Activated naive CD8-positive, alpha-beta T cell treated with anti-CD3 and anti-CD28 coated beads, Interleukin-2, amount 10 ng/mL, durations not matched to agents 7 days and 5 days (primary cell): ENCODE data around the gene PLA2G4E. TPM values are rescaled to one million over a fixed set of nuclear protein-coding genes. Genes with fewer than 3 reads are reported as not detected.
A peak's percentile ranks its signal among the peaks of the same experiment; 100 is the strongest.

Experiments
- ATAC-seq: fragments of 150-1000 bp; cut with Tn5 transposase; one replicate; pipeline ENCODE4 v1.10.0; 2021; ENCODE audit warnings: low read depth, moderate library complexity
- POLR2A ChIA-PET: fragments of 350-600 bp; sonication (Branson Sonifier 250); formaldehyde crosslinking; loops from one replicate; lab custom pipeline; 2021; ENCODE audit warnings: antibody characterized with exemption; lab: Charles Lee
- DNase-seq: peaks from one replicate; pipeline ENCODE4 v3.0.0; 2021
- H3K27ac Mint-ChIP-seq: one replicate; pipeline ENCODE4 v1.8.0; 2022; ENCODE audit warnings: mild to moderate bottlenecking, mixed read lengths
- H3K27me3 Mint-ChIP-seq: one replicate; pipeline ENCODE4 v1.8.0; 2022; ENCODE audit warnings: mild to moderate bottlenecking, moderate library complexity, mixed read lengths
- H3K36me3 Mint-ChIP-seq: one replicate; pipeline ENCODE4 v1.8.0; 2021; ENCODE audit warnings: mild to moderate bottlenecking, mixed read lengths
- H3K4me1 Mint-ChIP-seq: one replicate; pipeline ENCODE4 v1.8.0; 2021; ENCODE audit warnings: mixed read lengths
- H3K4me3 Mint-ChIP-seq: one replicate; pipeline ENCODE4 v1.8.0; 2022; ENCODE audit warnings: mild to moderate bottlenecking, moderate library complexity, mixed read lengths
- H3K9me3 Mint-ChIP-seq: one replicate; pipeline ENCODE4 v1.8.0; 2021; ENCODE audit warnings: mixed read lengths
- total RNA-seq, 2 experiments: library from RNA; stranded (reverse); gene quantifications; one replicate each; pipeline ENCODE4 v1.2.3, GENCODE V29; 2021

The PLA2G4E gene
- total RNA-seq, 2 experiments from 2014 or later: not detected

DNA sequence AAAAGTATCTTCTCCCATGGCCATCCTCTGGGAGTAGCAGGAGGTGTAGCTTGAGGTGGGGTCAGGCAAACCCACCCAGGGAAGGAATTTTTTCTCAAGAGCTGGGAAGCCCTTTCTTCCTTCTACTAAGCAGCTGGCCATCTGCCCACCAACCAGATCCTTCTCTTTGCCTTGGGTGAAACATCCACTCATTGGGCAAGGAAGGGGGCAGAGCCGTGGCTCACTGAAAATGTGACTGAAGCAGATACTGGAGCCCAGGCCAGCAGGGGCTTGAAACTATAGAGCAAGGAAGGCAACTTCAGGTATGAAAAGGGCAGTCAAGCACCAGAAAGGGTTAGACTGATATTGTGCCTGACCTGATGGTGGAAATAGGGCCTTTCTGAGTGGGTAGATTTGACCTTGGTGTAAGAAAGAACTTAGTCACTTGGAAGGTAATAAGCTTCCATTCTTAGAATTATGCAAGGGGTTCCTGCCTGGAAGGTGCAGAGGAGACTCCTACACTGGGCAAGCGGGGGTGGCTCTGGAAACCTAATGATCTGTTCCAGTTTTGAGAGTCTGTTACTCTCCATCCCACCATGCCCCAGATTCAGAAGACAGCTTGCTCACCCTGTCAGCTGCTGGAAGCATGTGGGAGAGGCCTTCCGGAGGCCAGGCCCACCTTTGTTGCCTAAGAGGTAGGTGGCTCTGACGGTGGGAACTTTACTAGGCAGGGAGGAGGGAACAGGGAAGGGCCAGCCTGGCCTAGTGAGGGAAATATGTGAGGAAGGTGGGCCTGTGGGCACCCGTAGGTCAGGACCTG, 22.0 kb upstream of the PLA2G4E start:
- DNase-seq: no peak
- ATAC-seq: no peak
- Mint-ChIP-seq H3K36me3 (no peaks in the 10 kb centered on the region), H3K9me3 (no peaks in the 10 kb centered on the region), H3K27me3 (peaks cover 15% of the 10 kb centered on the region), H3K4me3 (no peak overlapping the region), H3K4me1 (peaks cover 6% of the 10 kb centered on the region), H3K27ac (no peak overlapping the region)
- POLR2A ChIA-PET: no interaction called here

DNA sequence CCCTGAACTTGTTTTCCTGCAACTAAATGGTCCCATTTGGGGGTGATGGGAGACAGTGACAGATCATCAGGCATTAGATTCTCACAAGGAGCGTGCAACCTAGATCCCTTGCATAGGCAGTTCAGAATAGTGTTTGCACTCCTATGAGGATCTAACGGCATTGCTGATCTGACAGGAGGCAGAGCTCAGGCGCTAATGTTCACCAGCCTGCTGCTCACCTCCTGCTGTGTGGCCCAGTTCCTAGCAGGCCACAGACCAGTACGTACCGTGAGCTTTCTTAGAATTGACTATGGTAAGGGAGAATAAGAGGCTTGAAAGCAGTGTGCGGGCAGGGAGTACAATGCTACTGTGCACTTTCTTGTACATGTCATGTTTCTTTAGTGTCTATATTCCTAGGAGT, 17.6 kb upstream of the PLA2G4E start:
- POLR2A ChIA-PET: no interaction called here
- Mint-ChIP-seq H3K4me3 (no peak overlapping the region), H3K36me3 (no peaks in the 10 kb centered on the region), H3K4me1 (peaks cover 5% of the 10 kb centered on the region), H3K27me3 (peaks cover 13% of the 10 kb centered on the region), H3K9me3 (no peaks in the 10 kb centered on the region), H3K27ac (no peak overlapping the region)
- DNase-seq (no peak), ATAC-seq (no peak)

DNA sequence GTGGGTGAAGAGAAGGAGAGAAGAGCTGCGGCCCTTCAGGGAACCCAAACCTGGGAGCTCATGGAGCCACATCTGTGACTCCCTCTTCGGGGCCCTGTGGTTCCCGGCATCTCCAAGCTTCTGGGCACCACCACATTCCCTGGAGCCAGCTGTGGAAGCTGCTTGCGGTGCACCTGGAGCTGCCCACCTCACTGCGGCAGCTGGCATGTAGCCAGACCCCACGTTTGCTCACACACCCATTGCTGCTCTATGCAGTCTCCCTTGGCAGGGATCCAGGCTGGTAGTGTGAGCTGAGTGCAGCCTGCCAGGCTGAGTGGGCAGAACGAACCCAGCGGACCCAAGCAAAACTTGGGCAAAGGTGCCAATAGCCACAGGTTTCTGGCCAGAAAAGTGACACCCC, 16.8 kb upstream of the PLA2G4E start:
- no peak for ATAC-seq
- no peak overlapping the region for H3K27ac Mint-ChIP-seq
- H3K4me1 Mint-ChIP-seq: peaks cover 7% of the 10 kb centered on the region
- no peaks in the 10 kb centered on the region for H3K36me3 Mint-ChIP-seq
- POLR2A ChIA-PET: no interaction called here
- H3K9me3 Mint-ChIP-seq: no peaks in the 10 kb centered on the region
- no peak overlapping the region for H3K4me3 Mint-ChIP-seq
- no peak for DNase-seq
- H3K27me3 Mint-ChIP-seq: peaks cover 13% of the 10 kb centered on the region

DNA sequence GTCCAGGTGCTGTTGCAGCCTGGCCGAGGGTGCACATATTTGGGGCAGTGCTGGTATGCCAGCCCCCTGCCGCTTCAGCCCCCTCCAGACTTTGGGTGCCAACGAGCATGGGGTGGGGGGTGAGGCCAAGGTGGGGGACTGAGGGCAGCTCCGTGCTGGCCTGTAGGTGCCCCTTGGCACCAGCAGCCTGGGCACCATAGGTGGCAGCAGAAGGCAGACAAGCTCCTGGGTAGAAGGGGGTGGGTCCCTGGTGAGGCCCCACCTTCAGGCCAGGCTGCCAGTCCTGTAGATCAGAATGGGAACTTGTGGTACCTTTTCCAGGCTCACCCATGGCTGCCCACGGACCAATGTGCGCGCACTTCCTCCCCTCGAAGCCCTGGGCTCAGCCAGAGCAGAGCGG, 16.1 kb upstream of the PLA2G4E start:
- Mint-ChIP-seq H3K36me3 (no peaks in the 10 kb centered on the region), H3K4me1 (peaks cover 7% of the 10 kb centered on the region), H3K9me3 (peaks cover under 1% of the 10 kb centered on the region), H3K4me3 (no peak overlapping the region), H3K27me3 (peaks cover 13% of the 10 kb centered on the region), H3K27ac (no peak overlapping the region)
- no peak for ATAC-seq
- POLR2A ChIA-PET: no interaction called here
- DNase-seq: no peak

DNA sequence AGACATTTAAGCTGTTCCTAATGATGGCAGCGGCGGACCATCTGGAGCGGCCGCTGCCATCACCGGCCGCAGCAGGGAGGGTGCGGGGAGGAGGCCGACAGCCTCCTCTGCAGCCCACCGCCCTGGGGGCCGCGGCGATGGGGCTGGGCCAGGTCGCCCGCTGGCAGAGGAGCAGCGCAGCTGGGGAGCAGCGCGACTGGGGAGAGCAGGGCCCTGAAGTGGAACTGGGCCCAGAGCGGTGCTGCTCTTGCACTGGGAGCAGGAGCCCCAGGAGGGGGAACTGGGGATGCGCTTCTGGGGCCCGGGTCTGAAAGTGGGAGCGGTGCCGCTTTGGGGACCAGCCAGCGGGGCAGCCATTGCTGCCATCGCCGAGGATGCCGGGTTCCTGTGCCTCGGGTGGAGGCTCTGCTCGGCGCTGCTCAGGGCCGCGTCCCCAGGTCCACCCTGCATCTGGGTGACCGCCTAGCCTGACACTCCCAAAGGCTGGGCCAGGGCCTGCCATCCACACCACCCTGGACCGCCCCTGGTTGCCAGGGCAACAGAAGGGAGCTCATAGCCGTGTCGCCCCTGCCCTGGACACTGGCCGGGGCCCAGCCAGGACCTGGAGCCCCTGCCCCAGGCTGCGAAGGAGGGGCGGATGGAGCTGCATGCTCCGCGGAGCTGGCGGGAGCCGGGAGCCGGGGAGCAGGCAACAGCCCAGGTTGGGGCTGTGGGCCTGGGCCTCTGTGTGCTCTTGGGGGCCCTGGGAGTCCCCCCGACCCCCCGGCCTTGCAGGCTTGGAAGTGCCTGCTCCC, 15.5 kb upstream of the PLA2G4E start:
- H3K36me3 Mint-ChIP-seq: no peaks in the 10 kb centered on the region
- DNase-seq: no peak
- H3K27me3 Mint-ChIP-seq: peaks cover 12% of the 10 kb centered on the region
- H3K27ac Mint-ChIP-seq: no peak overlapping the region
- POLR2A ChIA-PET: no interaction called here
- ATAC-seq: no peak
- no peak overlapping the region for H3K4me3 Mint-ChIP-seq
- peaks cover 6% of the 10 kb centered on the region for H3K9me3 Mint-ChIP-seq
- peaks cover 7% of the 10 kb centered on the region for H3K4me1 Mint-ChIP-seq

DNA sequence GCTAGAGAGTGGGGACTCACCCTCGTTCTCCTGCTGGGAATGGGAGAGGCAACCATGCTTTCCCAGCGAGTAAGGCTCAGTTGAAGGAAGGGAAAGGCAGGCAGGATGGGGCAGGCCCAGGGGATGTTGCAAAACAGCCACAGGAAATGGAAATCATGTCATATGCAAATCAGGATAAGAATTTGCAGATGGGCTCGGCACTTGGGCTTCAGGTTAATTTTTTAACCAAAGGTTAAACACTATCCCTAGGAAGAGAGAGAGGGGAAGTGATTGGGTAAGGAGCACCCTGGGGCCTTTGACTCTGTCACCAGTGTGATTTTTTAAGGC, 14.6 kb upstream of the PLA2G4E start:
- H3K4me1 Mint-ChIP-seq: peaks cover 7% of the 10 kb centered on the region
- peak overlapping the region; percentile 65 for H3K27ac Mint-ChIP-seq
- DNase-seq: no peak
- peak; percentile 54 for ATAC-seq
- H3K36me3 Mint-ChIP-seq: no peaks in the 10 kb centered on the region
- POLR2A ChIA-PET: no interaction called here
- H3K9me3 Mint-ChIP-seq: peaks cover 6% of the 10 kb centered on the region
- no peak overlapping the region for H3K4me3 Mint-ChIP-seq
- H3K27me3 Mint-ChIP-seq: peaks cover 9% of the 10 kb centered on the region

DNA sequence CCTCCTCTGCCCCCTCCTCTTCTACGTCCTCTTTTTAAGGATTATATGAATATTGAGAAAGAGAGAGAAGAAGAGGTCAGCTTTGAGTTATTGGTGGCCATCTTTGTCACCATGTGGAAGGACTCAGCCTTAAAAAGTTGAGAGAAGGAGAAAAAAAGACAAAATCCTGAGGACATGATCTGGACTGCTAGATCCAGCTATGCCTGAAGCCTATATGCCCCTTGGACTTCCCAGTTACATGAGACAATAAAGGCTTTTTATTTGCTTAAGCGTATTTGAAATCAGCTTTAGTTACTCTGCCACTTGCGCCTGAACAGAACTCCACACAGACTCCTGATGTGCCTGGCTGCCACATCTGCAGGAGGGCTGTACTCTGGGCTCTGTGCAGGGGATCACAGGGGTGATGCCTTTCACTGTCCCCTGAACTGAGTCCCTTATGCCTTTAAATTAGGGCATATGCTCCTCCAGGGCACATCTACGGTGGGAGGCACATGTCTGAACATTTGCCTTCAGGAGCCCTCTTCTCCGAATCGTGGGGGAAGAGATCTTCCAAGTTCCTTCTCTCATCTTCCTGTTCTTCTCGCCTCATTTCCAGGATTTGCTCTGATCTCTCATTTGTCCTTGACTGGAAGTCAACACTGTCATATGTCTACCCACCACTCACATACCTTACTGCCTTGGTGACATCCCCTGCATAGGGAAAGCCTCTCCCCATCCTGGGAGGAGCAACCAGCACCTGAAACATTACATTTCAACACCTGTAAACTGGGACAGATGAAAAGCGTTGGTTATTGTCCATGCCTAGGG, 14.0 kb upstream of the PLA2G4E start:
- Mint-ChIP-seq H3K4me1 (peaks cover 7% of the 10 kb centered on the region), H3K36me3 (no peaks in the 10 kb centered on the region), H3K9me3 (peaks cover 6% of the 10 kb centered on the region), H3K4me3 (no peak overlapping the region), H3K27ac (peak overlapping the region; percentile 65), H3K27me3 (peaks cover 6% of the 10 kb centered on the region)
- no peak for ATAC-seq
- DNase-seq: no peak
- POLR2A ChIA-PET: no interaction called here

DNA sequence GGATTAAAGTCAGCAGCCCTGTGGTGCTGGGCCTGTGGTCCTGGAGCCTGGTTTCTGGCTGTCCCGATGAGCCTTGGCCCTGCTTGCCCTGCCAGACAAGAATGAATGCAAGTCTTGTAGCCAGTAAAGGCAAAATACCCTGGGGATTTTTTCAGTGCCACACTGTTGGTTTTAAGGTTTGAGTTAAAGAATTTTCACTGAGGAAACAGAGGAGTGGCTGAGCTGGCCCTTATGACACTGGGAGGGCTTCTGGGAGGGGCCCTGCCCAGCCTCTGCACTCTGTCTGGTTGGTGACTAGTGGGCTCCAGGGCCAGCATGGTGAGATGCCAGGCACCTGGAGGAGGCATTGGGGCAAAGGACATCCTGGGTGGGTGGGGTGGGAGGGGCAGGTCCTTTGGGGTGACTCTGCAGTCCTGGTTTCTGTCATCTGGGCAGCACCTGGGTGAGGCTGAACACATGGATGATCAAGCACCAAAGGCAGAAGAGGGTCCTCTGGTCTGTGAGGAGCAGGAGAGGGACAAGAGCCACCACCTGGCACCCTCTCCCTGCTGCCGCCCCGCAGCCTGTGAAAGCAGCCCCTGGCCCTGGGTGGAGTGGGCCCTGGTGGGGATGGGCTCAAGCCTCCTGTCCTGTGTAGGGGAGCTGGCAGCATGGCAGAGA, 12.5 kb upstream of the PLA2G4E start:
- POLR2A ChIA-PET: no interaction called here
- Mint-ChIP-seq H3K27me3 (peaks cover 11% of the 10 kb centered on the region), H3K36me3 (no peaks in the 10 kb centered on the region), H3K4me1 (peaks cover 7% of the 10 kb centered on the region), H3K9me3 (peaks cover 6% of the 10 kb centered on the region), H3K27ac (no peak overlapping the region), H3K4me3 (no peak overlapping the region)
- ATAC-seq: no peak
- DNase-seq: no peak

DNA sequence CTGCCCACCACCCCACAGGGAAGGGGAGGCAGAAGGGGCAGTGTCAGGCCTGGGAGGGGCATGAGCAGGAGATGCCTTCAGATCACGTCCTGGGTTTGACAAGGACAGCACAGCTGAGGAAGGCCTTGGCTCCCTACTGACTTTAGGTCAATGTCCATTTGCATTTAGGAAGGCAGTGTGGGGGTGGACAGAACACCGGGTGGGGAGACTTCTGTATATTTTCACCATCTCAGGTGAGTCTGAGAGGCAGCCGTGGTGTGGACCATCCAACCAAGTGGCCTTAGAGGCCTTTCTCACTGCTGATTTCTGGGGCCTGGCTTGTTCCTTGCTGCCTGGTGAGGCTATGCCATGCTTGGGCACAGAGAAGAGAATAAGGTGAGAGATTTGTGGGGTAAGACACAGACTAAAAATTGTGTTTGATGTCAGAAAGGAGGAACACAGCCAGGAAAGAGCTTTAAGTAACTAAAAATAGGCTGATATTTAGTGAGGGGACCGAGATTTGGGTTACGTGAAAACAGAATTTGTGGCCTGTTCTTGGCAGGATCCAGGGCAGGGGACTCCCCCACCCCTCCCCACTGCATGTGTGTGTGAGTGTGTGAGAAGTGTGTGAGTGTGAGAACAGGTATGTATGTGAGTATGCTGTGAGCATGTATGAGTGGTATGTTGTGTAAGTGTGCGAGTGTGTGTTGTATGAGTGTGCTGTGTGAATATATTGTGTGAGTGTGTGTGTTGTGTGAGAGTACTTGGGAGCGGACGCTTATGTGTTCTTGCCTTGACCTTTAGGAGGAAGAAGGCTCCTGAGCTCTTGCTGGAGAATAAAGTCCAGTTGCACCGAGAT, 11.8 kb upstream of the PLA2G4E start:
- H3K4me3 Mint-ChIP-seq: no peak overlapping the region
- ATAC-seq (no peak), DNase-seq (no peak)
- peaks cover 15% of the 10 kb centered on the region for H3K27me3 Mint-ChIP-seq
- POLR2A ChIA-PET: no interaction called here
- H3K9me3 Mint-ChIP-seq: peaks cover 6% of the 10 kb centered on the region
- H3K4me1 Mint-ChIP-seq: peaks cover 7% of the 10 kb centered on the region
- no peaks in the 10 kb centered on the region for H3K36me3 Mint-ChIP-seq
- no peak overlapping the region for H3K27ac Mint-ChIP-seq

DNA sequence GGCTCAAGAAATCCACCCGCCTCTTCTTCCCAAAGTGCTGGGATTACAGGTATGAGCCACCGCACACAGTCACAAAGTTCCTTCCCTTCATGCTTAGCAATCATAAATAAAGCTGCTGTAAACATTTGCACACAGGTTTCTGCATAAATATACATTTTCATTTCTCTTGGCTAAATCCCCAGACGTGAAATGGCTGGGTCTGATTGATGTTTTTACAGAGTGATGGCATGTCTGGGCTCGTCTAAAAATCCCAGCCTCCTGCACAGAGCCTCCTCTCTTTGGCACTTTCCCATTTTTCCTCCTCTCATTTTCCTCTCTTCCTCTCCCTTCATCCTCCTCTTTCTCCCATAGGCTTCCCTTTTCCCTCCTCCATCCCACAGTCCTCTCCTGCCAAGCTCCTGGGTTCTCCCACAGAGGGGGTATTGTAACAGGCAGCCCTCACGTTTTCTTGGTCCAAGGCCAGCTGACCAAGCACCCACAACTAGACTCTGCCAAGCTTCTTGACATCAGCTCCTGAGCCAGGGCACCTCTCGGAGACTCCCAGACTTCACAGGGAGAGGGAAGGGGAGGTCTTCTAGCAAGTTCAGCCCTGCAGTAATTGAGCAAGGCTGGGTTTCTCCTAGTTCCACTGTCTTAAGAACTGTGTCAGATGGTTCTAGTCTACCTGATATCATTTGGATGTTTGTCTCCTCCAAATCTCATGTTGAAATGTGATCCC, 10.5 kb upstream of the PLA2G4E start:
- Mint-ChIP-seq H3K4me3 (no peak overlapping the region), H3K4me1 (peaks cover 7% of the 10 kb centered on the region), H3K27ac (no peak overlapping the region), H3K27me3 (peaks cover 22% of the 10 kb centered on the region), H3K36me3 (no peaks in the 10 kb centered on the region), H3K9me3 (peaks cover 6% of the 10 kb centered on the region)
- no peak for DNase-seq
- POLR2A ChIA-PET: no interaction called here
- ATAC-seq: no peak

DNA sequence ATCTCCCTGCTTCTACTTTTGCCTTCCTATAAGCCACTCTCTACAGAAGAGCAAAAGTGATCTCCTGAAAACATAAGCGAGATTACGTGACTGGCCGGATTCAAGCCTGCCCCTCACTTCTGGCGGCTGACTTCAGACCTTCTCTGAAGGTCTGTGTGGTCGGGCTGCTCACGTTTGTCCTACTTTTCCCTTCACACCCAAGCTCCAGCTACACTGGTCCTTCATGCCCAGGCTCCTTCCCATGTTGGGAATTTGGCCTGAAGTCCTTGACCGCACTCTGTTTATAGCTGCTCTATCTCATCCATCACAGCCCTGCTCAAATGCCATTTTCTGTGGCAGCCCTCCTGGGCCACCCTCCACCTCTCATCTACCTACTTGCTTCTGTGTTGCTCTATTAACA, 6.7 kb upstream of the PLA2G4E start:
- H3K27me3 Mint-ChIP-seq: peaks cover 35% of the 10 kb centered on the region
- peaks cover 6% of the 10 kb centered on the region for H3K9me3 Mint-ChIP-seq
- no peak for DNase-seq
- H3K4me1 Mint-ChIP-seq: no peaks in the 10 kb centered on the region
- no peaks in the 10 kb centered on the region for H3K36me3 Mint-ChIP-seq
- no peak for ATAC-seq
- no peak overlapping the region for H3K4me3 Mint-ChIP-seq
- POLR2A ChIA-PET: no interaction called here
- no peak overlapping the region for H3K27ac Mint-ChIP-seq

DNA sequence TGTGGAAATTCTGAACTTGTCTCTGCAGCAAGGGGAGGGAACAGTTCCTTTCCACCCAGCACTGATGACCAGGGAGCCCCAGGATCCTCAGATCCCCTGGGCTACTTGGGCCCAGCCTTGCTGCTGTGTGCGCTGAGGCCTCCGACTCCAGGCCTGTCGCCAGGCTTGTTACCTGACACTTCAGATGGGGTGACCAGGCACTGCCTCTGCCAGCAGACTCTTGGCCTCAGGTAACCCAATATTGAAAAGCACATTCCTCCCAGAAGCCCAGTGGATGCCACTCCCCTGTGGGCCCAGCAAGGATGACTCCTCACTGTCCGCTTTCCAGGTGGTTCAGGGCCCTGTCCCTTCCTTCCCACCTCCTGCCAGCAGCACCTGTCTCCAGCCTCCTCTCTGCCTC, 3.5 kb upstream of the PLA2G4E start:
- peaks cover 28% of the 10 kb centered on the region for H3K27me3 Mint-ChIP-seq
- no peaks in the 10 kb centered on the region for H3K9me3 Mint-ChIP-seq
- POLR2A ChIA-PET: no interaction called here
- no peak overlapping the region for H3K4me3 Mint-ChIP-seq
- no peaks in the 10 kb centered on the region for H3K36me3 Mint-ChIP-seq
- no peak overlapping the region for H3K27ac Mint-ChIP-seq
- DNase-seq (no peak), ATAC-seq (no peak)
- no peaks in the 10 kb centered on the region for H3K4me1 Mint-ChIP-seq
